KMS-11 (cell line): ENCODE results near the gene MRPS18A.

Source experiments
- H2AFZ ChIP-seq: fragments of 200-600 bp; sonication (generic); 2 replicates; pipeline ENCODE4 v1.6.1; 2016; ENCODE audit warnings: antibody characterized with exemption, mixed run types, low read depth
- H3K27ac ChIP-seq: fragments of 200-600 bp; sonication (generic); 2 replicates; pipeline ENCODE4 v1.6.1; 2016; ENCODE audit warnings: mild to moderate bottlenecking, mixed run types
- H3K27me3 ChIP-seq: fragments of 200-600 bp; sonication (generic); 2 replicates; pipeline ENCODE4 v1.6.1; 2017; ENCODE audit warnings: mild to moderate bottlenecking, low read depth, mixed run types, moderate library complexity; ENCODE audit not compliant: insufficient read depth
- H3K36me3 ChIP-seq: fragments of 200-600 bp; sonication (generic); 2 replicates; pipeline ENCODE4 v1.6.1; 2017; ENCODE audit warnings: mild to moderate bottlenecking, mixed run types; ENCODE audit not compliant: insufficient read depth
- H3K4me1 ChIP-seq: fragments of 200-600 bp; sonication (generic); 2 replicates; pipeline ENCODE4 v1.6.1; 2016; ENCODE audit warnings: mild to moderate bottlenecking, low read depth, mixed run types; ENCODE audit not compliant: poor library complexity, severe bottlenecking
- H3K4me2 ChIP-seq: fragments of 200-600 bp; sonication (generic); 2 replicates; pipeline ENCODE4 v1.7.0; 2016; ENCODE audit warnings: mild to moderate bottlenecking, mixed run types
- H3K4me3 ChIP-seq: fragments of 200-600 bp; sonication (generic); IDR thresholded peaks from 2 replicates; pipeline ENCODE4 v1.6.1; 2017; ENCODE audit warnings: low read depth, low read length, mixed read lengths; ENCODE audit not compliant: insufficient read depth
- H3K79me2 ChIP-seq: fragments of 200-600 bp; sonication (generic); 2 replicates; pipeline ENCODE4 v1.6.1; 2016; ENCODE audit warnings: low read depth, mixed run types; ENCODE audit not compliant: insufficient read depth
- H3K9ac ChIP-seq: fragments of 200-600 bp; sonication (generic); 2 replicates; pipeline ENCODE4 v1.6.1; 2016; ENCODE audit warnings: mild to moderate bottlenecking, mixed run types
- H4K20me1 ChIP-seq: fragments of 200-600 bp; sonication (generic); 2 replicates; pipeline ENCODE4 v1.6.1; 2016; ENCODE audit warnings: mild to moderate bottlenecking, mixed run types; ENCODE audit not compliant: insufficient read depth
- TF ChIP-seq, protein P1 (sequence below): fragments of 200-600 bp; sonication (generic); conservative IDR thresholded peaks from 2 replicates; pipeline ENCODE4 v1.6.1; 2017; ENCODE audit warnings: low read depth, mild to moderate bottlenecking, antibody characterized with exemption, low read length, moderate library complexity, mixed read lengths

Gene MRPS18A

DNA sequence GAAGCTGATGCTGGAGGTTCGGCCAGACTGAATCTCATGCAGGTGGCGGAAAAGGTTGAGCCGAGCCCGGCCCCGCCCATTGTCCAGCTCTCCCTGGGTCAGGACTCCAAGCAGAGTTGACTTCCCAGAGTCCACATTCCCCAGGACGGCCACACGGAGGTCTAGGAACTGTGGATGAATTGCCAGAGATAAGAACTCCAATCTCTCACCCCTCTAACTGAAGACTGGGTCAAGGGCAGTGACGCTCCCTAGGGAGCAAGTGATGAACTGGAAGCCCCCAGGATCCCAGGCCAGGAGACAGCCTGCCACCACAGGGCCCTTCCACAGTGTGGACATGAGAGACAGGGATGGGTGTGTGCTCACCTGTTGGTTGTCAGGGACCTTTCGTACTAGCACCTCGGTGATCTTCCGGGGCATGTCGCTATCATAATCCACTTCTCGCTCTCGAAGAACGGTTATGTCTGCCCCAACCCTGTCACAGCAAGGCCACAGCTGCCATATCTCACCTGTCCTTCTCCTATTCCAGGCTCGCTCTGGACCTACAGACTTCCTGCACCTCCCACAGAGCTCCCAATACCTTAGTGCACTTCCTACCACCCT, 62.1 kb downstream of the MRPS18A start:
- Histone ChIP-seq H3K27ac (no peak overlapping the region), H3K79me2 (peaks cover 9% of the 10 kb centered on the region; the same call in 1 of the 2 replicates), H3K4me3 (no peak overlapping the region), H3K4me1 (peaks cover 25% of the 10 kb centered on the region), H3K4me2 (no peak overlapping the region), H3K9ac (no peak overlapping the region), H4K20me1 (no peaks in the 10 kb centered on the region), H3K36me3 (no peaks in the 10 kb centered on the region; the same call in 1 of the 2 replicates), H3K27me3 (no peaks in the 10 kb centered on the region), H2AFZ (no peak overlapping the region)
- TF ChIP-seq, protein P1, sequence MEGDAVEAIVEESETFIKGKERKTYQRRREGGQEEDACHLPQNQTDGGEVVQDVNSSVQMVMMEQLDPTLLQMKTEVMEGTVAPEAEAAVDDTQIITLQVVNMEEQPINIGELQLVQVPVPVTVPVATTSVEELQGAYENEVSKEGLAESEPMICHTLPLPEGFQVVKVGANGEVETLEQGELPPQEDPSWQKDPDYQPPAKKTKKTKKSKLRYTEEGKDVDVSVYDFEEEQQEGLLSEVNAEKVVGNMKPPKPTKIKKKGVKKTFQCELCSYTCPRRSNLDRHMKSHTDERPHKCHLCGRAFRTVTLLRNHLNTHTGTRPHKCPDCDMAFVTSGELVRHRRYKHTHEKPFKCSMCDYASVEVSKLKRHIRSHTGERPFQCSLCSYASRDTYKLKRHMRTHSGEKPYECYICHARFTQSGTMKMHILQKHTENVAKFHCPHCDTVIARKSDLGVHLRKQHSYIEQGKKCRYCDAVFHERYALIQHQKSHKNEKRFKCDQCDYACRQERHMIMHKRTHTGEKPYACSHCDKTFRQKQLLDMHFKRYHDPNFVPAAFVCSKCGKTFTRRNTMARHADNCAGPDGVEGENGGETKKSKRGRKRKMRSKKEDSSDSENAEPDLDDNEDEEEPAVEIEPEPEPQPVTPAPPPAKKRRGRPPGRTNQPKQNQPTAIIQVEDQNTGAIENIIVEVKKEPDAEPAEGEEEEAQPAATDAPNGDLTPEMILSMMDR, result no peak

DNA sequence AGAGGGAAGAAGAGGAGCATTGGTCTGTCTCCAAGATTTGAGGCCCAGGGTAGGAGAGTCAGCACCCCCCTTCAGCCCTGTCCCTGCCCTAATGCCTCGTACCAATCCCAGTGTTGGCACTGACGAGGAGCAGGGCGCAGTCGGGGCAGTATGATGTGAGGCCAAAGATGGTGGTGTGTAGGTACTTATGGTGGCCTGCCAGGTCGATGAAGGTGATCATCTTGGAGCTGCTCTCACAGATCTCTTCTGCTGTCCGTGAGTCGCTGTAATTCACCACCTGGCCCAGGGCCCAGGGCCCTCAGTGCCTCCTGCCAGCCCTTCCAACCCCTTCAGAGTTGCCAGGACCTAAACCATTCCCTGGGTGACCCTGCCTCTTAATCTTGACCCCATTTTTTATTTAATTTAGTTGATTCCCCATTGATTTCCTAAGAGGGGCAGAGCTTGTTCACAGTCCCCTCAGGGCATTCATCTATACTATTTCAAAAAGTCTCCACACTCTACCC, 62.8 kb downstream of the MRPS18A start:
- Histone ChIP-seq H3K36me3 (no peaks in the 10 kb centered on the region; the same call in 1 of the 2 replicates), H4K20me1 (no peaks in the 10 kb centered on the region), H3K4me3 (no peak overlapping the region), H3K9ac (no peak overlapping the region), H2AFZ (no peak overlapping the region), H3K79me2 (peaks cover 9% of the 10 kb centered on the region; the same call in 1 of the 2 replicates), H3K4me2 (no peak overlapping the region), H3K4me1 (peaks cover 22% of the 10 kb centered on the region), H3K27ac (no peak overlapping the region), H3K27me3 (no peaks in the 10 kb centered on the region)
- TF ChIP-seq, protein P1, result no peak

DNA sequence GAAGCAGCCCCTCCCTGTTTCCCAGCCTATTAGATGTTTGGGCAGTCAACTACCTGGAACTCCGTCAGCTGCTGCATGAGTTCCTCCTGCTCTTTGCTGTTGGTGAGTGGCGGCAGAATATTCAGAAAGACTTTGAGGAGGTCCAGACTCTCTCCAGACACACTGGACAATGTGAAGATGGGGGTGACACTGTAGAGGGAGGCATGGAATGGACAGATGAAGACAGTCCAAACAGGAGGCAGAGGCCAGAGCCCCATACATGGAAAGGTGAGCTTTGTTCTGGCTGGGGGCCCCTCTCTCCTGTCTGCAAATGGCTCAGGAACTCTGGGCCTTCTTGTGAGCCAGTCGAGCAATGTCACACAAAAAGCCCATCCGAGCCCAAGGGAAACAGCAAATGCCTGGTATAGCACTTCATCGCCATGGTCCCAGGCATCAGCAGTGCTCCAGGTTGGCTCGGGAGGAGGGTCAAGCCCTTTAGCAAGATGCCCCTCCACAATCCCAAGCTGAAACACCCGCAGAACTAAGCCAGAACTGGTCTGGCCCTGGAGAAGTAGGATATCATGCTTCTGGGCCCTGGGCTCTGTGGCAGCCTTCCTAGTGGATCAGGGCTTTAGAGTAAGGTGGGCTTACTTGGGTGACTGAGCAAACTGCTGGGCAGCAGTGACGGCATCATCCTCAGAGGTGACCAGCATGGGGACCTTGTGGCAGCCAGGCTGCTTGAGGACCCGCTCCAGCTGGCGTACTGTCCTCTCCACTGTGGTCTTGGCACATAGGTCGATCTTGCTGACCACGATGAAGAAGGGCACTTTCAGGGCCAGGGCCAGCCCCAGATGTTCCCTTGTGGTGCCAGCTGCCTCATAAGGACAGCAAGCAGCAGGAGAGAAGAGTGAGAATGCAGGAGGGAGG, 63.5 kb downstream of the MRPS18A start:
- no peak overlapping the region for H3K27ac ChIP-seq
- peaks cover 22% of the 10 kb centered on the region for H3K4me1 ChIP-seq
- TF ChIP-seq, protein P1, result no peak
- no peak overlapping the region for H3K4me3 ChIP-seq
- H4K20me1 ChIP-seq, result no peaks in the 10 kb centered on the region
- no peak overlapping the region for H2AFZ ChIP-seq
- peaks cover 9% of the 10 kb centered on the region; the same call in 1 of the 2 replicates for H3K79me2 ChIP-seq
- no peak overlapping the region for H3K4me2 ChIP-seq
- no peaks in the 10 kb centered on the region; the same call in 1 of the 2 replicates for H3K36me3 ChIP-seq
- no peak overlapping the region for H3K9ac ChIP-seq
- no peaks in the 10 kb centered on the region for H3K27me3 ChIP-seq

DNA sequence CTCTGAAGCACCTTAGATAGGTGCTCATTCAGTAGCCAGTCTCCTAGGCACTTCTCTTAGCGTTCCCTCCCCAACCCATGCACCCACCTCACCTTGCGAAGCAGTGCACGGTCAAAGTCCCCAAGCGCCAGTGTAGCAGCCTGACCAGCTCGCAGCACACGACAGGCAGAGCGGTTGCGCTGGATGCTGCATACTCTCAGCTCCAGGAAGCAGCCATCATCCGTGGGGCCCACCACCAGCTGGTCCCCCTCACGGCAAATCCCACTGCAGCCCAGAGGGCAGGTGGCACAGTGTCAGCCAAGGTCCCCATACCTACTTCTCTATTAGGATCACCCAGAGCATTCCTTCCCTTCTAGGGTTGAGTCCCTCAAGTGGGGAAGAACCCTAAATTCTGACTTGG, 65.0 kb downstream of the MRPS18A start:
- no peaks in the 10 kb centered on the region; the same call in 1 of the 2 replicates for H3K36me3 ChIP-seq
- no peak overlapping the region for H3K9ac ChIP-seq
- no peak overlapping the region for H3K4me2 ChIP-seq
- no peak overlapping the region for H3K27ac ChIP-seq
- no peaks in the 10 kb centered on the region for H3K27me3 ChIP-seq
- no peak overlapping the region for H2AFZ ChIP-seq
- no peaks in the 10 kb centered on the region for H4K20me1 ChIP-seq
- TF ChIP-seq, protein P1, result no peak
- H3K4me3 ChIP-seq, result no peak overlapping the region
- H3K79me2 ChIP-seq, result peaks cover 5% of the 10 kb centered on the region; the same call in 1 of the 2 replicates
- peaks cover 15% of the 10 kb centered on the region for H3K4me1 ChIP-seq
